Neuronal stem cell (in vitro differentiated cells): ENCODE data around the gene FHIT.
A peak's percentile ranks its signal among the peaks of the same experiment; 100 is the strongest.

Experiments
- DNase-seq: peaks from one replicate; pipeline ENCODE4 v3.0.0-alpha.2; 2013; ENCODE audit warnings: low spot score
- H2AFZ ChIP-seq: one replicate; pipeline ENCODE4 v1.6.1; 2013; ENCODE audit warnings: mild to moderate bottlenecking, low read length, inconsistent platforms
- H2AK5ac ChIP-seq: 2 replicates; pipeline ENCODE4 v1.6.1; 2013; ENCODE audit warnings: low read depth, mild to moderate bottlenecking, inconsistent platforms, low read length, moderate library complexity, mixed read lengths
- H2BK120ac ChIP-seq: 2 replicates; pipeline ENCODE4 v1.6.1; 2013; ENCODE audit warnings: low read depth, mild to moderate bottlenecking, inconsistent platforms, low read length, moderate library complexity, mixed read lengths
- H2BK12ac ChIP-seq: one replicate; pipeline ENCODE4 v1.6.1; 2013; ENCODE audit warnings: low read length, inconsistent platforms
- H2BK15ac ChIP-seq: 2 replicates; pipeline ENCODE4 v1.6.1; 2013; ENCODE audit warnings: mild to moderate bottlenecking, low read length, inconsistent platforms, mixed read lengths
- H2BK5ac ChIP-seq: one replicate; pipeline ENCODE4 v1.6.1; 2013; ENCODE audit warnings: inconsistent platforms, mild to moderate bottlenecking, low read length, moderate library complexity
- H3K14ac ChIP-seq: one replicate; pipeline ENCODE4 v1.6.1; 2013; ENCODE audit warnings: low read length, inconsistent platforms
- H3K18ac ChIP-seq: 2 replicates; pipeline ENCODE4 v1.6.1; 2013; ENCODE audit warnings: low read length, inconsistent platforms
- H3K23ac ChIP-seq: 2 replicates; pipeline ENCODE4 v1.6.1; 2013; ENCODE audit warnings: low read depth, mild to moderate bottlenecking, mixed read lengths, low read length, inconsistent platforms; ENCODE audit not compliant: poor library complexity
- H3K27ac ChIP-seq: replicated peaks from 3 replicates; pipeline ENCODE4 v1.5.1; 2013; ENCODE audit warnings: low read length, inconsistent platforms
- H3K27me3 ChIP-seq, 3 experiments: 2 replicates each; pipeline ENCODE4 v1.6.1; 2013; ENCODE audit warnings: low read length in 3 of 3, mild to moderate bottlenecking in 2 of 3, inconsistent platforms in 1 of 3, low read depth in 1 of 3, mixed read lengths in 1 of 3, moderate library complexity in 1 of 3; ENCODE audit not compliant: control insufficient read depth in 3 of 3, insufficient read depth in 3 of 3
- H3K36me3 ChIP-seq, 2 donors: replicated peaks in 1 of 2; 2 replicates each; pipeline ENCODE4 v1.6.1; 2013; ENCODE audit warnings: low read length in 2 of 2; ENCODE audit not compliant: control insufficient read depth in 2 of 2, insufficient read depth in 2 of 2
- H3K4ac ChIP-seq: 2 replicates; pipeline ENCODE4 v1.6.1; 2013; ENCODE audit warnings: inconsistent platforms, mild to moderate bottlenecking, low read length, moderate library complexity
- H3K4me1 ChIP-seq, 2 donors: 1 replicate in 1 of 2; 2 replicates in 1 of 2; pipeline ENCODE4 v1.6.1; 2013; ENCODE audit warnings: low read length in 2 of 2, low read depth in 1 of 2; ENCODE audit not compliant: control insufficient read depth in 2 of 2, insufficient read depth in 1 of 2
- H3K4me2 ChIP-seq: one replicate; pipeline ENCODE4 v1.6.1; 2013; ENCODE audit warnings: mild to moderate bottlenecking, low read length, inconsistent platforms; ENCODE audit not compliant: insufficient read depth, poor library complexity, severe bottlenecking
- H3K4me3 ChIP-seq, 2 donors: 2 replicates each; pipeline ENCODE4 v1.5.1; 2013; ENCODE audit warnings: low read length in 2 of 2, mild to moderate bottlenecking in 2 of 2, inconsistent platforms in 1 of 2, moderate library complexity in 1 of 2
- H3K79me1 ChIP-seq: one replicate; pipeline ENCODE4 v1.6.1; 2013; ENCODE audit warnings: low read depth, mild to moderate bottlenecking, inconsistent platforms, low read length, moderate library complexity
- H3K9ac ChIP-seq: one replicate; pipeline ENCODE4 v1.6.1; 2013; ENCODE audit warnings: mild to moderate bottlenecking, low read depth, low read length, inconsistent platforms; ENCODE audit not compliant: poor library complexity
- H3K9me3 ChIP-seq, 2 donors: replicated peaks in 1 of 2; 2 replicates each; pipeline versions ENCODE3 to v1.6.1; 2013; ENCODE audit warnings: low read length in 2 of 2, mild to moderate bottlenecking in 2 of 2, inconsistent platforms in 1 of 2, low read depth in 1 of 2, mixed read lengths in 1 of 2, moderate library complexity in 1 of 2; ENCODE audit not compliant: control insufficient read depth in 2 of 2, insufficient read depth in 1 of 2
- H4K8ac ChIP-seq: one replicate; pipeline ENCODE4 v1.6.1; 2013; ENCODE audit warnings: low read depth, mild to moderate bottlenecking, inconsistent platforms, low read length, moderate library complexity
- H4K91ac ChIP-seq: one replicate; pipeline ENCODE4 v1.6.1; 2013; ENCODE audit warnings: low read length, low read depth, mild to moderate bottlenecking, inconsistent platforms; ENCODE audit not compliant: poor library complexity
- WGBS, 2 donors: extraction: QIAGEN DNeasy Blood & Tissue Kit; methylation state at CpG; one replicate each; pipeline ENCODE4 v1.1.7; 2013; ENCODE audit warnings: missing lambda C conversion rate in 2 of 2, mixed read lengths in 1 of 2; ENCODE audit not compliant: insufficient read length in 2 of 2, insufficient replicate concordance in 1 of 2; ENCODE audit errors: extremely low coverage in 2 of 2; 5-methylcytosine and 5-hydroxymethylcytosine counted together

Gene FHIT

DNA sequence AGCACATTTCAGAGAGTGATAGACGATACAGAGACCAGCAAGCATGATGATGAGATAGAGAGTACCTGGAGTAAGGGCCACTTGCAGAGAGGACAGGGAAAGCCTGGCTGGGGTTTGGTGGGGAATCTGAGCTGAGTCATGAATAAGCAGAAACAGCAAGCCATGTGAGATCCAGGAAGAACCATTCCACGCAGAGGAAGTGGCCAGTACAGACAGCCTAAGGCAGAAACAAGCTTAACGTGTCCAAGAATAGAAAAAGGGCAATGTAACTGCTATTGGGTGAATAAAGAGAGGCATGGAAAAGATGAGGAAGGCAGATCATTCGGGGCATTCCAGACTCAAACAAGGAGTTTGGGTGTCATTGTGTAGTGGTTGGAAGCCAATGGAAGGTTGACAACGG is 1385.2 kb downstream of the FHIT start:
- Histone ChIP-seq H3K9me3 (no peaks in the 10 kb centered on the region), H3K4me3 (no peak overlapping the region), H3K36me3 (no peaks in the 10 kb centered on the region), H3K14ac (no peak overlapping the region), H3K27ac (peak overlapping the region; percentile 7), H4K91ac (no peak overlapping the region), H2AK5ac (no peak overlapping the region), H2BK5ac (no peak overlapping the region), H2AFZ (no peak overlapping the region), H3K9ac (no peak overlapping the region), H3K4me2 (no peak overlapping the region), H3K18ac (no peak overlapping the region), H2BK120ac (peak overlapping the region; percentile 32), H3K4ac (no peak overlapping the region), H3K27me3 (no peaks in the 10 kb centered on the region), H3K23ac (no peak overlapping the region), H4K8ac (no peak overlapping the region), H2BK15ac (no peak overlapping the region), H3K4me1 (peaks cover 0 to 10% of the 10 kb centered on the region in 2 donors), H2BK12ac (no peak overlapping the region), H3K79me1 (no peaks in the 10 kb centered on the region)
- DNase-seq = no peak
- WGBS, 2 donors = no CpG with 5 or more reads among the region's 5 CpGs

DNA sequence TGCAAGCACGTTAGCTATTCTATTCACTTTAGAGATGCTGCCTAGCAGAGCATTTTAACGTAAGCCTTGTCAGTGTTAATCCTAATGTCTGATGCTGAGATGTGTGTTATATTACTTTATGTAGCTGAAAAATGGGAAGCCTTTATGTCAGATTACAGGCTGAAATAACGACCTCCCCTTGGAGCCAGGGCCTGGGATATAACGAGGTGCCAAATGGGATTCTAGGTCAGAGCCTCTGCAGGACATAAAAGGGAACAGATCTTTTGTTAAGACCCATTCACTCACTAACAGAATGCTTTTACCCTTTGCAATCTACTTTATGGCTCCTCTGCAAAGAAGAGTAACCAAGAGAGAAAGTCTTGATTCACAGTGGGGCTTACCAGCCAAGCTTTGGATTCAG is 1385.9 kb downstream of the FHIT start:
- peak overlapping the region; percentile 19 for H3K4me2 ChIP-seq
- peaks cover 0 to 10% of the 10 kb centered on the region in 2 donors for H3K4me1 ChIP-seq
- no peak overlapping the region for H2AFZ ChIP-seq
- H3K27ac ChIP-seq = peak overlapping the region; percentile 79
- H2BK15ac ChIP-seq = no peak overlapping the region
- H3K4me3 ChIP-seq = no peak overlapping the region
- H3K9ac ChIP-seq = no peak overlapping the region
- no CpG with 5 or more reads among the region's 4 CpGs for WGBS, 2 donors
- H2BK120ac ChIP-seq = no peak overlapping the region
- H3K36me3 ChIP-seq = no peaks in the 10 kb centered on the region
- H2BK12ac ChIP-seq = no peak overlapping the region
- H2AK5ac ChIP-seq = no peak overlapping the region
- H4K91ac ChIP-seq = no peak overlapping the region
- no peak overlapping the region for H3K4ac ChIP-seq
- no peak overlapping the region for H3K23ac ChIP-seq
- H3K14ac ChIP-seq = no peak overlapping the region
- DNase-seq = peak; percentile 20
- no peaks in the 10 kb centered on the region for H3K27me3 ChIP-seq
- no peaks in the 10 kb centered on the region for H3K9me3 ChIP-seq
- H3K18ac ChIP-seq = no peak overlapping the region
- no peaks in the 10 kb centered on the region for H3K79me1 ChIP-seq
- H2BK5ac ChIP-seq = no peak overlapping the region
- no peak overlapping the region for H4K8ac ChIP-seq

DNA sequence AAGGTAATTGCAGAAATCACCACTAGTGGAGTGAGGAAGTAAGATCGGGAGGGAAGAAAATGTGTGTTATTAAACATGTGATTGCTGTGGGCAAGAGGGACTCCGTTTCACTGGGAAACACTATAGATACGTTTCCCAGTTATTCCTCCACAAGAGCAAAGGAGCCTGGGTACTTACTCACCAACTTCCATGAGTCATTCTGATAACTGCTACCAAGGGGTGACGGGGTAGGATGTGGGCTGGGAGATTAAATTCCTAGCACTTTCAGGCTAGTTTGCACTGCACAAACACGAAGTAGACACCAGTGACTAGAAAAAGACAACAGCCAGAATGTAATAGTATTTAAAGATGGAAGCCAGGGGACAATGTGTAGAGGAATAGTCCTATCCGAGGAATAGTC is 1388.6 kb downstream of the FHIT start:
- peaks cover 0 to 10% of the 10 kb centered on the region in 2 donors for H3K4me1 ChIP-seq
- H4K8ac ChIP-seq = no peak overlapping the region
- no peak overlapping the region for H2BK12ac ChIP-seq
- H3K14ac ChIP-seq = no peak overlapping the region
- H2BK5ac ChIP-seq = no peak overlapping the region
- no peaks in the 10 kb centered on the region for H3K79me1 ChIP-seq
- DNase-seq = no peak
- H3K23ac ChIP-seq = no peak overlapping the region
- no peak overlapping the region for H3K27ac ChIP-seq
- no peak overlapping the region for H3K4me2 ChIP-seq
- H2BK15ac ChIP-seq = no peak overlapping the region
- no peaks in the 10 kb centered on the region for H3K36me3 ChIP-seq
- H2BK120ac ChIP-seq = no peak overlapping the region
- H3K27me3 ChIP-seq = no peaks in the 10 kb centered on the region
- no peak overlapping the region for H3K4ac ChIP-seq
- H3K4me3 ChIP-seq = no peak overlapping the region
- no peak overlapping the region for H3K18ac ChIP-seq
- H2AFZ ChIP-seq = no peak overlapping the region
- H4K91ac ChIP-seq = no peak overlapping the region
- no peaks in the 10 kb centered on the region for H3K9me3 ChIP-seq
- H3K9ac ChIP-seq = no peak overlapping the region
- WGBS, 2 donors = no CpG with 5 or more reads among the region's 6 CpGs
- H2AK5ac ChIP-seq = no peak overlapping the region

DNA sequence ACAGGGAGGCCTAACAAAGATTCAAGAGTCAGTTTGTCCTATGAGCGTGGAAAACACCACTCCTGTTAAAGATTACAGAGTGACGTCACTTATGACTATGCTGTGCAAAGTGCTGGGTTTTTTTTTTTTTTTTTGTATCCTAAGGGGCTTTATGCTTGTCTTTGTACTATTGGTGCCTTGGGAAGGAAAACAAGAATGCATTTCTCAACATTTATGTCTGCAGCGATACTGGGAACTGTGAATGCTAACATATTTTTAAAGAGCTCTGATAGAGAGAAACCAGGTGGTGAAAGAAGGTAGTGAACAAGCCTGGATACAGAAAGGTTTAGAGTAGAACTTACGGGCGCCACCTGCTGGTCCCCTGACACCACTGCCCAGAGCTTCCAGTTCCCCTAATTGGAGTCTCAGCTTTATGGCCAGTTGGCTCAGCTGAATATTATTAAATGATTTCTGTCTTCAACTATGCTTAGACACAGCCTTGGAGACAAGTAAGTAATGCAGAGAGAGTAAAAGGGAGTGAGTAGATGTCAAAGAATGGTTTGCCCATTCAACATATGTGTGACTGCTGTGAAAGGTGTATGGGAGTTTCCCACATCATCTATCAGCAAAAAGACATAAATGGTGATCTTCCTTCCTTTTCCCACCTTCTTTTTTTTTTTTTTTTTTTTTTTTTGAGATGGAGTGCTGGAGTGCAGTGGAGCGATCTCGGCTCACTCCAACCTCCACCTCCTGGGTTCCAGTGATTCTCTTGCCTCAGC is 1393.5 kb downstream of the FHIT start:
- no peak overlapping the region for H2BK15ac ChIP-seq
- H3K27ac ChIP-seq = no peak overlapping the region
- H3K4ac ChIP-seq = no peak overlapping the region
- H3K36me3 ChIP-seq = no peaks in the 10 kb centered on the region
- no peak overlapping the region for H2AFZ ChIP-seq
- no peak overlapping the region for H2AK5ac ChIP-seq
- peaks cover 0 to 3% of the 10 kb centered on the region in 2 donors for H3K4me1 ChIP-seq
- H4K91ac ChIP-seq = no peak overlapping the region
- no peak overlapping the region for H3K14ac ChIP-seq
- H2BK12ac ChIP-seq = no peak overlapping the region
- H4K8ac ChIP-seq = no peak overlapping the region
- WGBS, 2 donors = no CpG with 5 or more reads among the region's 7 CpGs
- no peaks in the 10 kb centered on the region for H3K79me1 ChIP-seq
- H2BK5ac ChIP-seq = no peak overlapping the region
- H3K9me3 ChIP-seq = no peaks in the 10 kb centered on the region
- no peak overlapping the region for H3K4me3 ChIP-seq
- no peak overlapping the region for H3K4me2 ChIP-seq
- peak; percentile 57 for DNase-seq
- H3K27me3 ChIP-seq = no peaks in the 10 kb centered on the region
- no peak overlapping the region for H3K18ac ChIP-seq
- H2BK120ac ChIP-seq = no peak overlapping the region
- H3K23ac ChIP-seq = no peak overlapping the region
- no peak overlapping the region for H3K9ac ChIP-seq
